SK-N-SH treated with all-trans-retinoic acid at 6 μM for 48 hours (cell line): ENCODE results near the gene PTGS1.

Experiments
- ATAC-seq: fragments of 200-7000 bp; cut with Tn5 transposase; 3 replicates; pipeline ENCODE4 v1.9.1; 2020; ENCODE audit warnings: mild to moderate bottlenecking, moderate library complexity
- ARNTL ChIP-seq: fragments of 450-650 bp; formaldehyde crosslinking; IDR thresholded peaks from 2 replicates; pipeline ENCODE4 v1.5.0; 2020; ENCODE audit warnings: low read depth, mild to moderate bottlenecking, moderate library complexity, borderline replicate concordance
- BACH2 ChIP-seq: fragments of 250-450 bp; sonication (Bioruptor Pico); IDR thresholded peaks from 2 replicates; pipeline ENCODE4 v1.9.0; 2021; ENCODE audit warnings: mild to moderate bottlenecking, borderline replicate concordance
- CREB5 ChIP-seq: fragments of 250-450 bp; sonication (Bioruptor Pico); IDR thresholded peaks from 2 replicates; pipeline ENCODE4 v1.5.1; 2020; ENCODE audit warnings: low read depth, mild to moderate bottlenecking, moderate library complexity
- CSDC2 ChIP-seq: fragments of 250-450 bp; sonication (Bioruptor Pico); IDR thresholded peaks from 2 replicates; pipeline ENCODE4 v1.5.0; 2020; ENCODE audit warnings: mild to moderate bottlenecking, moderate library complexity
- ESRRG ChIP-seq: fragments of 250-450 bp; sonication (Bioruptor Pico); IDR thresholded peaks from 2 replicates; pipeline ENCODE4 v1.6.1; 2021; ENCODE audit warnings: mild to moderate bottlenecking
- GLIS3 ChIP-seq: fragments of 250-450 bp; sonication (Bioruptor Pico); IDR thresholded peaks from 2 replicates; pipeline ENCODE4 v1.5.0; 2020; ENCODE audit warnings: mild to moderate bottlenecking, moderate library complexity
- ISL1 ChIP-seq: fragments of 250-450 bp; sonication (Bioruptor Pico); IDR thresholded peaks from 2 replicates; pipeline ENCODE4 v2.1.2; 2022; ENCODE audit warnings: mild to moderate bottlenecking, moderate library complexity
- OSR1 ChIP-seq: fragments of 250-450 bp; sonication (Bioruptor Pico); IDR thresholded peaks from 2 replicates; pipeline ENCODE4 v1.8.0; 2022; ENCODE audit warnings: moderate library complexity, mild to moderate bottlenecking, inconsistent platforms
- PATZ1 ChIP-seq: fragments of 250-450 bp; sonication (Bioruptor Pico); IDR thresholded peaks from 2 replicates; pipeline ENCODE4 v1.8.0; 2020; ENCODE audit warnings: mild to moderate bottlenecking, moderate library complexity, borderline replicate concordance
- POU6F1 ChIP-seq: fragments of 250-450 bp; sonication (Bioruptor Pico); IDR thresholded peaks from 2 replicates; pipeline ENCODE4 v1.8.0; 2021; ENCODE audit warnings: low read depth, mild to moderate bottlenecking, moderate library complexity, borderline replicate concordance
- PPARA ChIP-seq: fragments of 250-450 bp; sonication (Bioruptor Pico); IDR thresholded peaks from 2 replicates; pipeline ENCODE4 v1.5.0; 2020; ENCODE audit warnings: mild to moderate bottlenecking, borderline replicate concordance
- RARB ChIP-seq: fragments of 250-450 bp; sonication (Bioruptor Pico); IDR thresholded peaks from 2 replicates; pipeline ENCODE4 v1.8.0; 2021; ENCODE audit warnings: mild to moderate bottlenecking, moderate library complexity
- SNAI2 ChIP-seq: fragments of 250-450 bp; sonication (Bioruptor Pico); IDR thresholded peaks from 2 replicates; pipeline ENCODE4 v1.5.0; 2020; ENCODE audit warnings: mild to moderate bottlenecking, moderate library complexity
- TCF4 ChIP-seq: fragments of 250-450 bp; sonication (Bioruptor Pico); IDR thresholded peaks from 2 replicates; pipeline ENCODE4 v1.8.0; 2021; ENCODE audit warnings: mild to moderate bottlenecking, moderate library complexity, borderline replicate concordance
- TOX ChIP-seq: fragments of 250-450 bp; sonication (Bioruptor Pico); IDR thresholded peaks from 2 replicates; pipeline ENCODE4 v1.8.0; 2021; ENCODE audit warnings: mild to moderate bottlenecking, moderate library complexity, borderline replicate concordance
- TSHZ2 ChIP-seq: fragments of 250-450 bp; sonication (Bioruptor Pico); IDR thresholded peaks from 2 replicates; pipeline ENCODE4 v1.5.0; 2020; ENCODE audit warnings: mild to moderate bottlenecking, moderate library complexity
- ZC3H10 ChIP-seq: fragments of 250-450 bp; sonication (Bioruptor Pico); IDR thresholded peaks from 2 replicates; pipeline ENCODE4 v1.5.1; 2021; ENCODE audit warnings: mild to moderate bottlenecking, moderate library complexity
- ZFP3 ChIP-seq: fragments of 250-450 bp; sonication (Bioruptor Pico); IDR thresholded peaks from 2 replicates; pipeline ENCODE4 v1.5.0; 2020; ENCODE audit warnings: mild to moderate bottlenecking, moderate library complexity
- ZFP30 ChIP-seq: fragments of 450-650 bp; formaldehyde crosslinking; IDR thresholded peaks from 2 replicates; pipeline ENCODE4 v1.5.0; 2022; ENCODE audit warnings: mild to moderate bottlenecking, moderate library complexity
- ZNF565 ChIP-seq: fragments of 450-650 bp; formaldehyde crosslinking; conservative IDR thresholded peaks from 2 replicates; pipeline ENCODE4 v1.5.0; 2020; ENCODE audit warnings: low read depth, mild to moderate bottlenecking, moderate library complexity
- ZNF70 ChIP-seq: fragments of 450-650 bp; formaldehyde crosslinking; IDR thresholded peaks from 2 replicates; pipeline ENCODE4 v1.5.0; 2020; ENCODE audit warnings: mild to moderate bottlenecking, moderate library complexity

Gene PTGS1

GRCh38 chr9:122346478-122347347 lies 24.1 kb upstream of the PTGS1 start:
- ATAC-seq = peak; percentile 25
- TF ChIP-seq CSDC2 (no peak), ZNF565 (no peak), PATZ1 (CRISPR knock-in tag) (no peak), ESRRG (no peak), ISL1 (CRISPR knock-in tag) (no peak), CREB5 (CRISPR knock-in tag) (no peak), RARB (CRISPR knock-in tag) (no peak), ARNTL (no peak), ZC3H10 (CRISPR knock-in tag) (no peak), POU6F1 (CRISPR knock-in tag) (no peak), TCF4 (no peak), OSR1 (CRISPR knock-in tag) (no peak), ZNF70 (CRISPR knock-in tag) (no peak), PPARA (CRISPR knock-in tag) (no peak), SNAI2 (no peak), TOX (no peak), ZFP3 (no peak), GLIS3 (CRISPR knock-in tag) (no peak), ZFP30 (no peak)
- TF ChIP-seq, all 23 proteins: peak for 0

GRCh38 chr9:122347348-122348287 lies 23.2 kb upstream of the PTGS1 start:
- ATAC-seq = peak; percentile 22

More at GRCh38 chr9:122347348-122348287, 23.2 kb upstream of the PTGS1 start:
- TF ChIP-seq TOX (no peak), SNAI2 (no peak), ZFP30 (no peak), BACH2 (CRISPR knock-in tag) (no peak), TSHZ2 (no peak), CREB5 (CRISPR knock-in tag) (no peak), TCF4 (no peak), RARB (CRISPR knock-in tag) (no peak), ISL1 (CRISPR knock-in tag) (no peak), ZC3H10 (CRISPR knock-in tag) (no peak), ZFP3 (no peak), ESRRG (no peak), OSR1 (CRISPR knock-in tag) (no peak), ZNF565 (no peak)
- TF ChIP-seq, all 23 proteins: peak for 0
